ENCODE measurements around the gene GADD45A.

Gene GADD45A

GRCh38 chr1:67686267-67687197 is 1.5 kb downstream of the GADD45A start:
- peak; percentile 91 for FAIRE-seq
- peak; percentile 28 for DNase-seq (ENCODE audit: insufficient read length, low spot score)
- TF ChIP-seq PAX5 (IDR thresholded peaks at IDR 0.05; ENCODE audit: insufficient read depth, low read length, severe bottlenecking): no peak
- TF ChIP-seq SPI1 (IDR thresholded peaks at IDR 0.05; ENCODE audit: low read depth, low read length): no peak
- TF ChIP-seq POU2F2 (IDR thresholded peaks at IDR 0.05; ENCODE audit: low read depth, low read length): no peak
- peak; percentile 21; the same call in 1 of the 2 replicates for TF ChIP-seq TAF1 (IDR thresholded peaks at IDR 0.05; ENCODE audit: low read depth, low read length)
- TF ChIP-seq POLR2AphosphoS5 (IDR thresholded peaks at IDR 0.05; ENCODE audit: low read depth, low read length): peak; percentile 63; the same call in 1 of the 2 replicates
- peak; percentile 28; the same call in 1 of the 2 replicates for TF ChIP-seq POLR2A (IDR thresholded peaks at IDR 0.05; ENCODE audit: low read depth, low read length)

GRCh38 chr1:67687198-67687545 is 2.2 kb downstream of the GADD45A start:
- DNase-seq (ENCODE audit: insufficient read length, low spot score) (no peak), FAIRE-seq (peak; percentile 66)
- 0 out of 2 replicates have a peak, but pooled peaks have one; percentile 53 for TF ChIP-seq TAF1 (IDR thresholded peaks at IDR 0.05; ENCODE audit: low read depth, low read length)
- no peak for TF ChIP-seq SPI1 (IDR thresholded peaks at IDR 0.05; ENCODE audit: low read depth, low read length)
- TF ChIP-seq POU2F2 (IDR thresholded peaks at IDR 0.05; ENCODE audit: low read depth, low read length): peak; percentile 68; the same call in 1 of the 2 replicates

- TF ChIP-seq SPI1 (IDR thresholded peaks at IDR 0.05; ENCODE audit: low read depth, low read length) (no peak), POLR2AphosphoS5 (IDR thresholded peaks at IDR 0.05; ENCODE audit: low read depth, low read length) (no peak), PAX5 (IDR thresholded peaks at IDR 0.05; ENCODE audit: insufficient read depth, low read length, severe bottlenecking) (no peak), POLR2A (IDR thresholded peaks at IDR 0.05; ENCODE audit: low read depth, low read length) (no peak), POU2F2 (IDR thresholded peaks at IDR 0.05; ENCODE audit: low read depth, low read length) (no peak)
- DNase-seq (ENCODE audit: insufficient read length, low spot score): no peak
- FAIRE-seq: no peak
Measured at GRCh38 chr1:67687649-67688048, 2.6 kb downstream of the GADD45A start.

GRCh38 chr1:67688526-67689219 is 3.7 kb downstream of the GADD45A start:
- no peak for FAIRE-seq
- no peak; the same call in 1 of the 2 replicates for TF ChIP-seq POLR2A (IDR thresholded peaks at IDR 0.05; ENCODE audit: low read depth, low read length)
- TF ChIP-seq POLR2AphosphoS5 (IDR thresholded peaks at IDR 0.05; ENCODE audit: low read depth, low read length): peak; percentile 68; the same call in 1 of the 2 replicates

GRCh38 chr1:67689267-67690017 is 4.4 kb downstream of the GADD45A start:
- no peak for FAIRE-seq
- TF ChIP-seq POLR2A (IDR thresholded peaks at IDR 0.05; ENCODE audit: low read depth, low read length) (no peak), TAF1 (IDR thresholded peaks at IDR 0.05; ENCODE audit: low read depth, low read length) (no peak), POLR2AphosphoS5 (IDR thresholded peaks at IDR 0.05; ENCODE audit: low read depth, low read length) (no peak; the same call in none of the 2 replicates), PAX5 (IDR thresholded peaks at IDR 0.05; ENCODE audit: insufficient read depth, low read length, severe bottlenecking) (no peak), SPI1 (IDR thresholded peaks at IDR 0.05; ENCODE audit: low read depth, low read length) (no peak)
- DNase-seq (ENCODE audit: insufficient read length, low spot score): no peak

More at GRCh38 chr1:67688526-67689219, 3.7 kb downstream of the GADD45A start:
- no peak for DNase-seq (ENCODE audit: insufficient read length, low spot score)

GRCh38 chr1:67690018-67690363 is 5.0 kb downstream of the GADD45A start:
- DNase-seq (ENCODE audit: insufficient read length, low spot score) (no peak), FAIRE-seq (no peak)
- TF ChIP-seq SPI1 (IDR thresholded peaks at IDR 0.05; ENCODE audit: low read depth, low read length) (no peak), PAX5 (IDR thresholded peaks at IDR 0.05; ENCODE audit: insufficient read depth, low read length, severe bottlenecking) (no peak), TAF1 (IDR thresholded peaks at IDR 0.05; ENCODE audit: low read depth, low read length) (no peak)

DNA sequence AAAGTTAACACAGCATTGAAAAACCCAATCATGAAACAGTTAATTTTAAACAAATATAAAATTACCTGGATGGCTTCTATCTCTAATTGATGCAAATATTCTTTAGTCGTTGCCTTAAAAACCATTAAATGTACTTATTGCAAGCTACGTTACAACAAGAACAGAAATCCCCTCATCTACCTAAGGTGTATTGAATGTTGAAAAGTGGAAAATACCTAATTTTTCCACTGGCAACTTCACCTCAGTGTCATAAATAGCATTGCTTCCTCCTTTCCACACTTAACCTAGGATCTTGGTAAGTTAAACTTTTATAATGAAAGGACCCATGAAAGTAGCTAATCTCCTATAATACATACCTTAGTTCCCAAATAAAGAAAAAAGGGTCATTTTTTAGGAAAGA is 5.4 kb downstream of the GADD45A start:
- TF ChIP-seq PAX5 (IDR thresholded peaks at IDR 0.05; ENCODE audit: insufficient read depth, low read length, severe bottlenecking) (no peak), TAF1 (IDR thresholded peaks at IDR 0.05; ENCODE audit: low read depth, low read length) (no peak), POU2F2 (IDR thresholded peaks at IDR 0.05; ENCODE audit: low read depth, low read length) (no peak), SPI1 (IDR thresholded peaks at IDR 0.05; ENCODE audit: low read depth, low read length) (no peak), POLR2AphosphoS5 (IDR thresholded peaks at IDR 0.05; ENCODE audit: low read depth, low read length) (no peak), POLR2A (IDR thresholded peaks at IDR 0.05; ENCODE audit: low read depth, low read length) (no peak)
- no peak for DNase-seq (ENCODE audit: insufficient read length, low spot score)

DNA sequence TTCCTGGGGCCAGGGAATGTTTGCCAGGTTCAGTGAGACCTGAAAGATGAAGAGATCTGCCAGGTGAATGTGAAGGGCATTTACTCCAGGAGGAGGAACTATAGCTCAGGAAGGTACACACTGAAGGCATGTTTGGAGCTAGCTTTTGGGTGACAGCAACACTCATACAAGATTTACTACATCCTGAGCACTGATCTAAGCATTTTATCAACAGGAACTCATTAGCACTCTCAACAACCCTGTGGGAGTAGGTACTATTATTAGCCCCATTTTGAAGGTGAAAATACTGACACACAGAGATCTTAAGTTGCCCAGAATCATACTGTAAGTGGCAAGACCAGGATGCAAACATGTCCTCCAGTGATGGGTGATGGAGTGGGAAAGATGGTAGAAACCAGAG is 6.7 kb downstream of the GADD45A start:
- DNase-seq (ENCODE audit: insufficient read length, low spot score) (no peak), FAIRE-seq (no peak)
- TF ChIP-seq PAX5 (IDR thresholded peaks at IDR 0.05; ENCODE audit: insufficient read depth, low read length, severe bottlenecking): no peak

More for the DNA sequence above, 5.4 kb downstream of the GADD45A start:
- FAIRE-seq: no peak

GRCh38 chr1:67695963-67696362 is 11.0 kb downstream of the GADD45A start:
- no peak for DNase-seq (ENCODE audit: insufficient read length, low spot score)
- no peak for TF ChIP-seq POLR2A (IDR thresholded peaks at IDR 0.05; ENCODE audit: low read depth, low read length)
- no peak for TF ChIP-seq POU2F2 (IDR thresholded peaks at IDR 0.05; ENCODE audit: low read depth, low read length)
- TF ChIP-seq PAX5 (IDR thresholded peaks at IDR 0.05; ENCODE audit: insufficient read depth, low read length, severe bottlenecking): no peak
- TF ChIP-seq SPI1 (IDR thresholded peaks at IDR 0.05; ENCODE audit: low read depth, low read length): no peak
- TF ChIP-seq POLR2AphosphoS5 (IDR thresholded peaks at IDR 0.05; ENCODE audit: low read depth, low read length): no peak
- no peak for TF ChIP-seq TAF1 (IDR thresholded peaks at IDR 0.05; ENCODE audit: low read depth, low read length)
- FAIRE-seq: no peak

Data from GM12891 (cell line).